ENCODE data around the gene DAZAP2. TPM values are rescaled to one million over a fixed set of nuclear protein-coding genes. Genes with fewer than 3 reads are reported as not detected.
"Not testable (repeated sequence)": the region's sequence is repeated elsewhere in the genome, so short reads cannot be mapped to it uniquely, and the experiment has no call there.

DAZAP2 gene
- total RNA-seq, 2 donors from 2014 or later, result 208 to 344 TPM

DNA sequence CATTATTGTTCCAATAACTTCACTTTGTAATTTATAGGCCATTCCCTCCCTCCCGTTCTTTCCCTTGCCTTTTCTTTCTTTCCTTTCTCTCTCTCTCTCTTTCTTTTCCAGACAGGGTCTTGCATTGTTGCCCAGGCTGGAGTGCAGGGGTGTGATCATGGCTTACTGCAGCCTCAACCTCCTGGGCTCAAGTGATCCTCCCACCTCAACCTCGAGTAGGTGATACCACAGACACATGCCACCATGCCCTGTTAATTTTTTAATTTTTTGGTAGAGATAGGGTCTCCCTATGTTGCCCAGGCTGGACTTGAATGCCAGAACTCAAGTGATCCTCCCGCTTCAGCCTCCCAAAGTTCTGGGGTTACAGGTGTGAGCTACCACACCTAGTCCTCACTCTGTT, 14.0 kb upstream of the DAZAP2 start:
- H3K9me3 ChIP-seq, result no peaks in the 10 kb centered on the region
- no peak for ATAC-seq (ENCODE audit: insufficient number of reproducible peaks, low FRiP score, low read depth)
- TF ChIP-seq, protein P1, sequence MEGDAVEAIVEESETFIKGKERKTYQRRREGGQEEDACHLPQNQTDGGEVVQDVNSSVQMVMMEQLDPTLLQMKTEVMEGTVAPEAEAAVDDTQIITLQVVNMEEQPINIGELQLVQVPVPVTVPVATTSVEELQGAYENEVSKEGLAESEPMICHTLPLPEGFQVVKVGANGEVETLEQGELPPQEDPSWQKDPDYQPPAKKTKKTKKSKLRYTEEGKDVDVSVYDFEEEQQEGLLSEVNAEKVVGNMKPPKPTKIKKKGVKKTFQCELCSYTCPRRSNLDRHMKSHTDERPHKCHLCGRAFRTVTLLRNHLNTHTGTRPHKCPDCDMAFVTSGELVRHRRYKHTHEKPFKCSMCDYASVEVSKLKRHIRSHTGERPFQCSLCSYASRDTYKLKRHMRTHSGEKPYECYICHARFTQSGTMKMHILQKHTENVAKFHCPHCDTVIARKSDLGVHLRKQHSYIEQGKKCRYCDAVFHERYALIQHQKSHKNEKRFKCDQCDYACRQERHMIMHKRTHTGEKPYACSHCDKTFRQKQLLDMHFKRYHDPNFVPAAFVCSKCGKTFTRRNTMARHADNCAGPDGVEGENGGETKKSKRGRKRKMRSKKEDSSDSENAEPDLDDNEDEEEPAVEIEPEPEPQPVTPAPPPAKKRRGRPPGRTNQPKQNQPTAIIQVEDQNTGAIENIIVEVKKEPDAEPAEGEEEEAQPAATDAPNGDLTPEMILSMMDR (IDR thresholded peaks at IDR 0.05), result no peak
- H3K36me3 ChIP-seq, result no peaks in the 10 kb centered on the region
- no peaks in the 10 kb centered on the region for H3K4me1 ChIP-seq (ENCODE audit: control insufficient read depth in 1 of 2, low read depth in 2 of 2)
- H3K27ac ChIP-seq, result no peak overlapping the region
- no peaks in the 10 kb centered on the region for H3K27me3 ChIP-seq (replicated peaks; ENCODE audit: insufficient read depth)
- no peak for DNase-seq (ENCODE audit: low spot score)
- no peak overlapping the region for H3K4me3 ChIP-seq

DNA sequence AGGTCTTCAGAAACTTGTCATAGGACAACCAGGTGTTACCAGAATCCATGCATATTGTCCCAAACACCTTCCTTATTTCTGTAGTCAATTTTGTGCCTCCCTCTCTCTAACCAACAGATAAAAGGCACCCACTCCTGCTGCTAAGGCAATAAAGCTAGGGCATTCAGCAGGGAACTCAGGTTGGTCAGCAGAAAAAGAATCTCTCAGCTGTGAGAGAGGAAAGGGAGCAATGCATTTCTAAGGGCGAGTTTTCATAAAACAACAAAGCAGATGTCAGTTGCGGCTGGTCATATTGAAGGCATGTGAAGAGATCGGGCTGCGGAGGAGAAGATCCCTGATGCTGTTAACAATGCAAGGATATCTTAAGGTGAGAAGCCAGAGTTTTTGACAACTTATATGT, 13.4 kb upstream of the DAZAP2 start:
- no peaks in the 10 kb centered on the region for H3K36me3 ChIP-seq
- no peaks in the 10 kb centered on the region for H3K9me3 ChIP-seq
- TF ChIP-seq, protein P1 (IDR thresholded peaks at IDR 0.05), result no peak
- no peak for DNase-seq (ENCODE audit: low spot score)
- ATAC-seq (ENCODE audit: insufficient number of reproducible peaks, low FRiP score, low read depth), result no peak
- no peaks in the 10 kb centered on the region for H3K4me1 ChIP-seq (ENCODE audit: control insufficient read depth in 1 of 2, low read depth in 2 of 2)
- H3K4me3 ChIP-seq, result no peak overlapping the region
- no peaks in the 10 kb centered on the region for H3K27me3 ChIP-seq (replicated peaks; ENCODE audit: insufficient read depth)
- H3K27ac ChIP-seq, result no peak overlapping the region

DNA sequence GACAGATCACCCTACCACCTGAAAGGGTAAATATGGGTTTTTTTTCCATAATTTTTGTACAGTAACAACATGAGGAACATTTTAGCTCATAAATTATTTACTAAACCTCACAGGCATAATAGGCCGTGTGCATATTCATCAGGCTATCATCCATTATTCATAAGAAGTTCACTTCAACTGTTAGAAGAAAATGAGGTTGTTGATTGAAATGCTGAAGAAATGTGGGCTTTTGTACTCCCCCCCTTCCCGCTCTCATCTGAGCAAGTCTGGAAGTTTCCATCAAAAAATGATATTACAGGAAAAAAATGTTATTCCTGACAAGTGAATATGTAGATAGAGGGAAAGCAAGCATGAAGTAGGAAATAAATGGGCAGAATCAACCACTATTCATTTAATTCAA, 12.9 kb upstream of the DAZAP2 start:
- no peaks in the 10 kb centered on the region for H3K36me3 ChIP-seq
- no peaks in the 10 kb centered on the region for H3K4me1 ChIP-seq (ENCODE audit: control insufficient read depth in 1 of 2, low read depth in 2 of 2)
- no peak overlapping the region for H3K4me3 ChIP-seq
- TF ChIP-seq, protein P1 (IDR thresholded peaks at IDR 0.05), result no peak
- H3K9me3 ChIP-seq, result no peaks in the 10 kb centered on the region
- H3K27me3 ChIP-seq (replicated peaks; ENCODE audit: insufficient read depth), result no peaks in the 10 kb centered on the region
- DNase-seq (ENCODE audit: low spot score) (no peak), ATAC-seq (ENCODE audit: insufficient number of reproducible peaks, low FRiP score, low read depth) (no peak)
- no peak overlapping the region for H3K27ac ChIP-seq

DNA sequence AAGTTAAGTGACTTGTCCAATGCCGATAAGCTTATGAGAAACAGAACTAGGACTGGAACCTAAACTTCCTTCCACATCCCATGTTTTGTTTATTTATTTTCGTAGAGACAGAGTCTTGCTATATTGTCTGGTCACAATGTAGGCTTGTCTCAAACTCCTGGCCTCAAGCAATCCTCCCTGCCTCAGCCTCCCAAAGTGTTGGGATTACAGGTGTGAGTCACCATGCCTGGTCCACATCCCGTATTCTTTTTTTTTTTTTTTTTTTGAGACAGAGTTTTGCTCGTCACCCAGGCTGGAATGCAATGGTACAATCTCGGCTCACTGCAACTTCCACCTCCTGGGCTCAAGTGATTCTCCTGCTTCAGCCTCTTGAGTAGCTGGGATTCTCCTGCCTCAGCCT, 11.5 kb upstream of the DAZAP2 start:
- H3K9me3 ChIP-seq; H3K27ac ChIP-seq; H3K4me1 ChIP-seq (ENCODE audit: control insufficient read depth in 1 of 2, low read depth in 2 of 2); ATAC-seq (ENCODE audit: insufficient number of reproducible peaks, low FRiP score, low read depth); H3K36me3 ChIP-seq; H3K27me3 ChIP-seq (replicated peaks; ENCODE audit: insufficient read depth); H3K4me3 ChIP-seq; DNase-seq (ENCODE audit: low spot score): not testable (repeated sequence)

DNA sequence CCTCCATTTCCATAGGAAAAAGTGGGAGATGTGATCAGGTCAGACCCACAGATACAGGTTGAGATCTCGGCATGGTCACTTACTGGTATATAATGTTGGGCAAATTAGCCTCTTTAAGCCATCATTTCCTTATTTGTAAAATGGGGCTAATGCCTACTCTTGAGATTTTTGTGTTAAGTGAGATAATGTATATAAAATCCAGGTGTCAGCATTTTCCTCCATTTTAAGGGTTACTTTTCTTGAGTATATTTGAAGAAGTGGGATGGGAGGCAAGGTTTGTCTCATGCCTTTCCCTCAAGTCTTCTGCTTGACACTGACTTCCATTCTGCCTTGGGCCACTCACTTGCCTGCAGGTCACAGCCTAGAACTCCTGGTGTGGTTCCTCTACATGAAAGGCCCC, 10.7 kb upstream of the DAZAP2 start:
- Histone ChIP-seq H3K36me3 (no peaks in the 10 kb centered on the region), H3K4me1 (ENCODE audit: control insufficient read depth in 1 of 2, low read depth in 2 of 2) (no peaks in the 10 kb centered on the region), H3K9me3 (no peaks in the 10 kb centered on the region), H3K27me3 (replicated peaks; ENCODE audit: insufficient read depth) (no peaks in the 10 kb centered on the region), H3K4me3 (no peak overlapping the region), H3K27ac (no peak overlapping the region)
- DNase-seq (ENCODE audit: low spot score) (no peak), ATAC-seq (ENCODE audit: insufficient number of reproducible peaks, low FRiP score, low read depth) (no peak)
- TF ChIP-seq, protein P1 (IDR thresholded peaks at IDR 0.05), result no peak

DNA sequence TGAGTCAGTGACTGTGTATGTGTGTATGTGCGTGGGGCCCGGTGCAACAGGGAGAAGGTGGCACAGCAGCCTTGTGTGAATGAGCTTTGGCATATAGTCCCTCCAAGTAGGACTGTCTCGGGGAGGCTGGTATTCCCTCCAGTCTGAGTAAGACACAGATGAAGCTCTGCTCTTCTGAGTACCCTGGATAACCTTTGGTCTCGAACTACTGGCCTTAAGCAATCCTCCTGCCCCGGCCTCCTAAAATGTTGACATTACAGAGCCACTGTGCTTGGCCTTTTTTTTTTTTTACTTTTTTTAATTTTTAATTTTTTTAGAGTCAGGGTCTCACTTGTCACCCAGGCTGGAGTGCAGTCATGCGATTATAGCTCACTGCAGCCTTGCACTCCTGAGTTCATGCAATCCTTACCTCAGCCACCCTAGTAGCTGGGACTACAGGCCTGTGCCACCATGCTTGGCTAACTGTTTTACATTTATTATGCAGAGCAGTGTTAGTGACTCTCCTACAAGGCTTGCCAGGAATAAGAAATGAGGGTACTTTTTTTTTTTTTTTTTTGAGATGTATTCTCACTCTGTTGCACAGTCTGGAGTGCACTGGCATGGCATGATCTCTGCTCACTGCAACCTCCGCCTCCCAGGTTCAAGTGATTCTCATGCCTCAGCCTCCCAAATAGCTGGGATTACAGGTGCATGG, 9.4 kb upstream of the DAZAP2 start:
- Histone ChIP-seq H3K36me3 (no peaks in the 10 kb centered on the region), H3K27ac (no peak overlapping the region), H3K9me3 (no peaks in the 10 kb centered on the region), H3K4me1 (ENCODE audit: control insufficient read depth in 1 of 2, low read depth in 2 of 2) (no peaks in the 10 kb centered on the region), H3K4me3 (no peak overlapping the region), H3K27me3 (replicated peaks; ENCODE audit: insufficient read depth) (no peaks in the 10 kb centered on the region)
- TF ChIP-seq, protein P1 (IDR thresholded peaks at IDR 0.05), result no peak
- ATAC-seq (ENCODE audit: insufficient number of reproducible peaks, low FRiP score, low read depth), result no peak
- DNase-seq (ENCODE audit: low spot score), result no peak
